ENCODE measurements around the gene RPTOR. TPM values are rescaled to one million over a fixed set of nuclear protein-coding genes. Genes with fewer than 3 reads are reported as not detected.

RPTOR gene
- total RNA-seq, 1 experiment from 2014 or later, result 25.1 TPM

DNA sequence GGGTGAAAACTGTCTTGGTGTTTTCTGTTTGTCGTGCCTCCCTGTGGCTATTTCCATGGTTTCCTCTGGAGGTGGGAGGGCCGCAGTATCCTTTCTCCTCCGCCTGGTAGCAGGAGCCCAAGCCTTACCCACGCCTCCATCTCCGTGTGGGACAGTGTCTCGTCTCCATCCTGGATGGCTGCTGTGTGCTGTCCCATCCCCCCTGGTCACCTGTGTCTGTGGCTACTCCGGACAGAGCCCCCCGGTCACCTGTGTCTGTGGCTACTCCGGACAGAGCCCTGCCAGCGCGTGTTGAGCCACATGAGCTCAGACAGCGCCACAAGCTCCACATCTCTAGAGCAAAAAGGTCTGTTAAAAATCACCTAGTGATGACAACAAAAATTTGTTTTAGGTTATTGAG is 248.8 kb downstream of the RPTOR start:
- H3K14ac ChIP-seq (ENCODE audit: insufficient read depth, low read length), result no peak overlapping the region; the same call in 1 of the 2 replicates
- no peak for DNase-seq
- no peak overlapping the region for H3K27ac ChIP-seq (ENCODE audit: insufficient read length, low read depth, low read length)
- no peak overlapping the region for H2BK20ac ChIP-seq (ENCODE audit: low read depth, low read length, poor library complexity, severe bottlenecking)
- H3K79me1 ChIP-seq (ENCODE audit: insufficient read depth, low read depth, low read length, poor library complexity, severe bottlenecking), result no peaks in the 10 kb centered on the region
- no peaks in the 10 kb centered on the region for H4K20me1 ChIP-seq (ENCODE audit: control insufficient read depth, insufficient read depth, insufficient read length)
- no peak overlapping the region for H3K4ac ChIP-seq (ENCODE audit: low read depth, low read length)
- no peak overlapping the region for H3K56ac ChIP-seq (ENCODE audit: insufficient read length, low read depth, low read length)
- TF ChIP-seq, protein P1, sequence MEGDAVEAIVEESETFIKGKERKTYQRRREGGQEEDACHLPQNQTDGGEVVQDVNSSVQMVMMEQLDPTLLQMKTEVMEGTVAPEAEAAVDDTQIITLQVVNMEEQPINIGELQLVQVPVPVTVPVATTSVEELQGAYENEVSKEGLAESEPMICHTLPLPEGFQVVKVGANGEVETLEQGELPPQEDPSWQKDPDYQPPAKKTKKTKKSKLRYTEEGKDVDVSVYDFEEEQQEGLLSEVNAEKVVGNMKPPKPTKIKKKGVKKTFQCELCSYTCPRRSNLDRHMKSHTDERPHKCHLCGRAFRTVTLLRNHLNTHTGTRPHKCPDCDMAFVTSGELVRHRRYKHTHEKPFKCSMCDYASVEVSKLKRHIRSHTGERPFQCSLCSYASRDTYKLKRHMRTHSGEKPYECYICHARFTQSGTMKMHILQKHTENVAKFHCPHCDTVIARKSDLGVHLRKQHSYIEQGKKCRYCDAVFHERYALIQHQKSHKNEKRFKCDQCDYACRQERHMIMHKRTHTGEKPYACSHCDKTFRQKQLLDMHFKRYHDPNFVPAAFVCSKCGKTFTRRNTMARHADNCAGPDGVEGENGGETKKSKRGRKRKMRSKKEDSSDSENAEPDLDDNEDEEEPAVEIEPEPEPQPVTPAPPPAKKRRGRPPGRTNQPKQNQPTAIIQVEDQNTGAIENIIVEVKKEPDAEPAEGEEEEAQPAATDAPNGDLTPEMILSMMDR (conservative IDR thresholded peaks at IDR 0.05), result no peak
- Mint-ChIP-seq H3K9me3 (0 out of 5 replicates have a peak, but pooled peaks cover 0 to 2% of the 10 kb centered on the region in 2 experiments), H3K27me3 (ENCODE audit: low read depth) (no peaks in the 10 kb centered on the region), H3K36me3 (ENCODE audit: insufficient read depth in 1 of 3, low read depth in 3 of 3) (peaks cover 10 to 13% (median 10%) of the 10 kb centered on the region in 3 experiments; a peak in 5 of 7 replicates), H3K4me1 (peaks cover 0 to 24% of the 10 kb centered on the region in 2 experiments; a peak in 2 of 4 replicates), H3K4me3 (0 out of 5 replicates have a peak overlapping the region, but pooled peaks of 1 of the 2 experiments have one; percentile 48), H3K27ac (peak overlapping the region in 1 of 3 experiments; percentile 80; a peak in 2 of 7 replicates)
- H2BK15ac ChIP-seq (ENCODE audit: low read depth, low read length), result no peak overlapping the region
- no peaks in the 10 kb centered on the region for H3K4me1 ChIP-seq (ENCODE audit: insufficient read depth, low read length)
- no peak overlapping the region for H4K91ac ChIP-seq (ENCODE audit: insufficient read length, low read depth, low read length)
- H3K79me2 ChIP-seq (ENCODE audit: insufficient read depth, low read length), result no peaks in the 10 kb centered on the region
- no peaks in the 10 kb centered on the region for H3K23me2 ChIP-seq (ENCODE audit: insufficient read length, low read depth, low read length, poor library complexity, severe bottlenecking)
- no peak overlapping the region for H2BK5ac ChIP-seq (ENCODE audit: insufficient read length, low read length)
- H3K9me3 ChIP-seq (ENCODE audit: control insufficient read depth, low read depth, low read length), result no peaks in the 10 kb centered on the region
- H3K9ac ChIP-seq (ENCODE audit: extremely low read depth, insufficient read length, low read length), result no peak overlapping the region
- no peak overlapping the region for H2AK5ac ChIP-seq (ENCODE audit: insufficient read length, low read length)
- no CpG with 5 or more reads among the region's 12 CpGs for WGBS (ENCODE audit: extremely low coverage, insufficient read length, low lambda C conversion rate)
- no peak overlapping the region for H2AFZ ChIP-seq (ENCODE audit: low read length)
- no peak overlapping the region for H3K4me2 ChIP-seq (ENCODE audit: insufficient read depth, insufficient read length, low read length)
- no peak overlapping the region for H3K18ac ChIP-seq (ENCODE audit: insufficient read length, low read depth, low read length)
- H4K8ac ChIP-seq (replicated peaks; ENCODE audit: insufficient read length, low read depth, low read length), result no peak overlapping the region
- no peak overlapping the region for H3K23ac ChIP-seq (ENCODE audit: insufficient read length, low read depth, low read length)
- no peak overlapping the region for H2BK120ac ChIP-seq (ENCODE audit: low read depth, low read length, poor library complexity, severe bottlenecking)
- H3T11ph ChIP-seq (ENCODE audit: low read length), result no peak overlapping the region
- no peaks in the 10 kb centered on the region for H3K27me3 ChIP-seq (ENCODE audit: insufficient read depth, low read length)
- no peak overlapping the region for H4K5ac ChIP-seq (ENCODE audit: insufficient read length, low read depth, low read length)
- H2BK12ac ChIP-seq (ENCODE audit: insufficient read length, low read depth, low read length), result no peak overlapping the region

Data from H9 (cell line).